ENCODE measurements around the gene HNRNPAB.

The HNRNPAB gene

DNA sequence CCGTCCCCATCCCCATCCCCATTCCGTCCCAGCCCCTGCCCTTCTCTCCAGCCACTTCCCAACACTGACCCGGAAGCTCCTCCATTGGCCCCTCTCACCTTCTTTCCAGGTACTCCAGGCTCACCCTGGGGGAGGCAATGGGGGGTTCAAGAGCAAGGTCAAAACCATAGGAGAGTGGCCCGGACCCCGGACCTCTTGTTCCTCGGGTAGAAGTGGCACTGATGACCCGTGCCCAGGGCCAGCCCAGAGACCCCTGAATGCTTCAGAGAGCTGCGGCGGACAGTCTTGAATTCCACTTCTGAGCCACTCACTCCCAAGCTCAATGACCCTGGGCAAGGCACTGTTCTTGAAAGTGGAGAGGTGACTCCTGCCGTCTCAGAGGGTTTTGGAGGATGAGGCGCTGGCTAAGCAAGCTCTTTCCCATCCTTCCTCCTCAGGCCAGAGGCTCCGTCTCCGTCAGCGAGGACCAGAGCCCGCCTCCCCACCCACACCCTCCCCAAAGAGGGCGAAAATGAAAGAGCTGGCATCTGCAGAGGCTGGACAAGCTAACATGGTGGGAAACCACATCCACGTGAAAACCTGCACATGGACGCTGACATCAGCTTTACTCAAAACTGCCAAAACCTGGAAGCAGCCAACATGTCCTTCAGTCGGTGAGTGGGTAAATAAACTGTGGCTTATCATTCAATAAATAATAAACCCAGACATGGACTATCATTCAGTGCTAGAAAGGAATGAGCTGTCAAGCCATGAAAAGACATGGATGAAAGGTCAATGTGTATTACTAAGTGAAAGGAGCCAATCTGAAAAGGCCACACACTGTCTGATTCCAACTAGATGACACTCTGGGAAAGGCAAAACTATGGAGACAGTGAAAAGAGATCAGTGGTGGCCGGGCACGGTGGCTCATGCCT is 55.5 kb downstream of the HNRNPAB start:
- no peak for TF ChIP-seq OSR1 (CRISPR knock-in tag; IDR thresholded peaks at IDR 0.05)
- TF ChIP-seq, protein P1, sequence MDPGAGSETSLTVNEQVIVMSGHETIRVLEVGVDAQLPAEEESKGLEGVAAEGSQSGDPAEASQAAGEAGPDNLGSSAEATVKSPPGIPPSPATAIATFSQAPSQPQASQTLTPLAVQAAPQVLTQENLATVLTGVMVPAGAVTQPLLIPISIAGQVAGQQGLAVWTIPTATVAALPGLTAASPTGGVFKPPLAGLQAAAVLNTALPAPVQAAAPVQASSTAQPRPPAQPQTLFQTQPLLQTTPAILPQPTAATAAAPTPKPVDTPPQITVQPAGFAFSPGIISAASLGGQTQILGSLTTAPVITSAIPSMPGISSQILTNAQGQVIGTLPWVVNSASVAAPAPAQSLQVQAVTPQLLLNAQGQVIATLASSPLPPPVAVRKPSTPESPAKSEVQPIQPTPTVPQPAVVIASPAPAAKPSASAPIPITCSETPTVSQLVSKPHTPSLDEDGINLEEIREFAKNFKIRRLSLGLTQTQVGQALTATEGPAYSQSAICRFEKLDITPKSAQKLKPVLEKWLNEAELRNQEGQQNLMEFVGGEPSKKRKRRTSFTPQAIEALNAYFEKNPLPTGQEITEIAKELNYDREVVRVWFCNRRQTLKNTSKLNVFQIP (CRISPR knock-in tag; IDR thresholded peaks at IDR 0.05; ENCODE audit: borderline replicate concordance, low read depth): no peak
- TF ChIP-seq ISL1 (CRISPR knock-in tag; IDR thresholded peaks at IDR 0.05): no peak
- no peak for TF ChIP-seq ARNTL (CRISPR knock-in tag; IDR thresholded peaks at IDR 0.05; ENCODE audit: borderline replicate concordance, low read depth)
- no peak for TF ChIP-seq ZFP30 (CRISPR knock-in tag; IDR thresholded peaks at IDR 0.05)
- no peak for TF ChIP-seq ZNF8 (CRISPR knock-in tag; IDR thresholded peaks at IDR 0.05)
- TF ChIP-seq TOX (CRISPR knock-in tag; IDR thresholded peaks at IDR 0.05; ENCODE audit: borderline replicate concordance): no peak
- TF ChIP-seq, protein P2, sequence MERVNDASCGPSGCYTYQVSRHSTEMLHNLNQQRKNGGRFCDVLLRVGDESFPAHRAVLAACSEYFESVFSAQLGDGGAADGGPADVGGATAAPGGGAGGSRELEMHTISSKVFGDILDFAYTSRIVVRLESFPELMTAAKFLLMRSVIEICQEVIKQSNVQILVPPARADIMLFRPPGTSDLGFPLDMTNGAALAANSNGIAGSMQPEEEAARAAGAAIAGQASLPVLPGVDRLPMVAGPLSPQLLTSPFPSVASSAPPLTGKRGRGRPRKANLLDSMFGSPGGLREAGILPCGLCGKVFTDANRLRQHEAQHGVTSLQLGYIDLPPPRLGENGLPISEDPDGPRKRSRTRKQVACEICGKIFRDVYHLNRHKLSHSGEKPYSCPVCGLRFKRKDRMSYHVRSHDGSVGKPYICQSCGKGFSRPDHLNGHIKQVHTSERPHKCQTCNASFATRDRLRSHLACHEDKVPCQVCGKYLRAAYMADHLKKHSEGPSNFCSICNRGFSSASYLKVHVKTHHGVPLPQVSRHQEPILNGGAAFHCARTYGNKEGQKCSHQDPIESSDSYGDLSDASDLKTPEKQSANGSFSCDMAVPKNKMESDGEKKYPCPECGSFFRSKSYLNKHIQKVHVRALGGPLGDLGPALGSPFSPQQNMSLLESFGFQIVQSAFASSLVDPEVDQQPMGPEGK (CRISPR knock-in tag; IDR thresholded peaks at IDR 0.05; ENCODE audit: borderline replicate concordance): no peak
- no peak for TF ChIP-seq ESRRG (CRISPR knock-in tag; IDR thresholded peaks at IDR 0.05)
- TF ChIP-seq ZC3H10 (CRISPR knock-in tag; IDR thresholded peaks at IDR 0.05): no peak
- TF ChIP-seq ZNF70 (CRISPR knock-in tag; IDR thresholded peaks at IDR 0.05): no peak
- TF ChIP-seq ZNF565 (CRISPR knock-in tag; conservative IDR thresholded peaks at IDR 0.05; ENCODE audit: low read depth): no peak
- no peak for TF ChIP-seq SNAI2 (CRISPR knock-in tag; IDR thresholded peaks at IDR 0.05)
- no peak for TF ChIP-seq TCF4 (CRISPR knock-in tag; IDR thresholded peaks at IDR 0.05; ENCODE audit: borderline replicate concordance)
- no peak for TF ChIP-seq RARB (CRISPR knock-in tag; IDR thresholded peaks at IDR 0.05)
- TF ChIP-seq PPARA (CRISPR knock-in tag; IDR thresholded peaks at IDR 0.05; ENCODE audit: borderline replicate concordance): no peak
- TF ChIP-seq ZFP3 (CRISPR knock-in tag; IDR thresholded peaks at IDR 0.05): no peak
- TF ChIP-seq, protein P3, sequence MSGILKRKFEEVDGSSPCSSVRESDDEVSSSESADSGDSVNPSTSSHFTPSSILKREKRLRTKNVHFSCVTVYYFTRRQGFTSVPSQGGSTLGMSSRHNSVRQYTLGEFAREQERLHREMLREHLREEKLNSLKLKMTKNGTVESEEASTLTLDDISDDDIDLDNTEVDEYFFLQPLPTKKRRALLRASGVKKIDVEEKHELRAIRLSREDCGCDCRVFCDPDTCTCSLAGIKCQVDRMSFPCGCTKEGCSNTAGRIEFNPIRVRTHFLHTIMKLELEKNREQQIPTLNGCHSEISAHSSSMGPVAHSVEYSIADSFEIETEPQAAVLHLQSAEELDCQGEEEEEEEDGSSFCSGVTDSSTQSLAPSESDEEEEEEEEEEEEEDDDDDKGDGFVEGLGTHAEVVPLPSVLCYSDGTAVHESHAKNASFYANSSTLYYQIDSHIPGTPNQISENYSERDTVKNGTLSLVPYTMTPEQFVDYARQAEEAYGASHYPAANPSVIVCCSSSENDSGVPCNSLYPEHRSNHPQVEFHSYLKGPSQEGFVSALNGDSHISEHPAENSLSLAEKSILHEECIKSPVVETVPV (CRISPR knock-in tag; IDR thresholded peaks at IDR 0.05): no peak

More for the DNA sequence above, 55.5 kb downstream of the HNRNPAB start:
- no peak for ATAC-seq
